Gastrocnemius medialis (tissue), 4 donors: Measurements from ENCODE around the gene FASN.
"Not testable (repeated sequence)": the region's sequence is repeated elsewhere in the genome, so short reads cannot be mapped to it uniquely, and the experiment has no call there.

Experiments used
- CTCF ChIP-seq, 5 experiments: fragments of 450-650 bp in 3 of 5; fragments of 200-600 bp in 2 of 5; sonication (generic) in 2 of 5; IDR thresholded peaks in 4 of 5; conservative IDR thresholded peaks in 1 of 5; 1 replicate in 4 of 5; 2 replicates in 1 of 5; pipeline ENCODE4 v1.5.1; 2016 to 2019; ENCODE audit warnings: antibody characterized with exemption in 5 of 5, mild to moderate bottlenecking in 3 of 5, moderate library complexity in 3 of 5
- POLR2A ChIP-seq, 2 donors: fragments of 450-650 bp; IDR thresholded peaks; one replicate each; pipeline ENCODE4 v1.6.1; 2017; ENCODE audit warnings: antibody characterized with exemption in 2 of 2, mild to moderate bottlenecking in 2 of 2, moderate library complexity in 2 of 2

- TF ChIP-seq CTCF (IDR thresholded peaks at IDR 0.05 in 4 of 5, conservative IDR thresholded peaks at IDR 0.05 in 1 of 5); POLR2A (IDR thresholded peaks at IDR 0.05): not testable (repeated sequence)
Observed at GRCh38 chr17:82133166-82133953, 35.3 kb upstream of the FASN start.
